ENCODE data around the gene SREBF2.

- TF ChIP-seq, protein P1, sequence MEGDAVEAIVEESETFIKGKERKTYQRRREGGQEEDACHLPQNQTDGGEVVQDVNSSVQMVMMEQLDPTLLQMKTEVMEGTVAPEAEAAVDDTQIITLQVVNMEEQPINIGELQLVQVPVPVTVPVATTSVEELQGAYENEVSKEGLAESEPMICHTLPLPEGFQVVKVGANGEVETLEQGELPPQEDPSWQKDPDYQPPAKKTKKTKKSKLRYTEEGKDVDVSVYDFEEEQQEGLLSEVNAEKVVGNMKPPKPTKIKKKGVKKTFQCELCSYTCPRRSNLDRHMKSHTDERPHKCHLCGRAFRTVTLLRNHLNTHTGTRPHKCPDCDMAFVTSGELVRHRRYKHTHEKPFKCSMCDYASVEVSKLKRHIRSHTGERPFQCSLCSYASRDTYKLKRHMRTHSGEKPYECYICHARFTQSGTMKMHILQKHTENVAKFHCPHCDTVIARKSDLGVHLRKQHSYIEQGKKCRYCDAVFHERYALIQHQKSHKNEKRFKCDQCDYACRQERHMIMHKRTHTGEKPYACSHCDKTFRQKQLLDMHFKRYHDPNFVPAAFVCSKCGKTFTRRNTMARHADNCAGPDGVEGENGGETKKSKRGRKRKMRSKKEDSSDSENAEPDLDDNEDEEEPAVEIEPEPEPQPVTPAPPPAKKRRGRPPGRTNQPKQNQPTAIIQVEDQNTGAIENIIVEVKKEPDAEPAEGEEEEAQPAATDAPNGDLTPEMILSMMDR (IDR thresholded peaks at IDR 0.05), result no peak
- no peak for TF ChIP-seq EP300 (IDR thresholded peaks at IDR 0.05)
- no peak for TF ChIP-seq POLR2A (IDR thresholded peaks at IDR 0.05)
- no peak for TF ChIP-seq POLR2AphosphoS5 (IDR thresholded peaks at IDR 0.05)
Observed at GRCh38 chr22:41821471-41822316, 11.2 kb upstream of the SREBF2 start.
